WTC11 (cell line): ENCODE measurements around the gene ZNF892. TPM values are rescaled to one million over a fixed set of nuclear protein-coding genes. Genes with fewer than 3 reads are reported as not detected.
"Not testable (repeated sequence)": the region's sequence is repeated elsewhere in the genome, so short reads cannot be mapped to it uniquely, and the experiment has no call there.

ENCODE experiments used
- ATAC-seq: fragments of 200-7000 bp; cut with Tn5 transposase; 2 replicates; pipeline ENCODE4 v1.10.0; 2021; ENCODE audit warnings: mild to moderate bottlenecking, moderate library complexity
- CTCF ChIA-PET: fragments of 300-600 bp; sonication (Branson Sonifier 250); formaldehyde crosslinking; loops from one replicate; lab custom pipeline; 2021; ENCODE audit warnings: antibody characterized with exemption; lab: Charles Lee
- POLR2A ChIA-PET: fragments of 350-600 bp; sonication (Branson Sonifier 250); formaldehyde crosslinking; loops from one replicate; lab custom pipeline; 2021; ENCODE audit warnings: antibody characterized with exemption; lab: Charles Lee
- DNase-seq: peaks from one replicate; pipeline ENCODE4 v3.0.0; 2021; ENCODE audit warnings: low spot score
- H3K27ac Mint-ChIP-seq: 2 replicates; pipeline ENCODE4 v1.8.0; 2021; ENCODE audit warnings: mixed read lengths
- H3K27me3 Mint-ChIP-seq: 2 replicates; pipeline ENCODE4 v1.8.0; 2021; ENCODE audit warnings: low read depth, mild to moderate bottlenecking, moderate library complexity, mixed read lengths
- H3K36me3 Mint-ChIP-seq: 2 replicates; pipeline ENCODE4 v1.8.0; 2021; ENCODE audit warnings: mixed read lengths
- H3K4me1 Mint-ChIP-seq: 2 replicates; pipeline ENCODE4 v1.8.0; 2022; ENCODE audit warnings: mixed read lengths
- H3K4me3 Mint-ChIP-seq: 2 replicates; pipeline ENCODE4 v1.8.0; 2021; ENCODE audit warnings: mild to moderate bottlenecking, moderate library complexity, mixed read lengths
- H3K9me3 Mint-ChIP-seq: 2 replicates; pipeline ENCODE4 v1.8.0; 2021; ENCODE audit warnings: mixed read lengths
- ATF1 ChIP-seq: sonication (generic); formaldehyde crosslinking; IDR thresholded peaks from 2 replicates; pipeline ENCODE4 v1.8.1; 2023; ENCODE audit warnings: mild to moderate bottlenecking, moderate library complexity, missing genetic modification reagents
- ATF2 ChIP-seq: sonication (generic); formaldehyde crosslinking; IDR thresholded peaks from 2 replicates; pipeline ENCODE4 v1.8.1; 2022; ENCODE audit warnings: low read depth, missing genetic modification reagents, borderline replicate concordance
- ATF6 ChIP-seq: sonication (generic); formaldehyde crosslinking; IDR thresholded peaks from 2 replicates; pipeline ENCODE4 v1.8.1; 2023; ENCODE audit warnings: mild to moderate bottlenecking, missing genetic modification reagents
- FOXP1 ChIP-seq: sonication (generic); formaldehyde crosslinking; IDR thresholded peaks from 2 replicates; pipeline ENCODE4 v1.8.0; 2022; ENCODE audit warnings: missing genetic modification reagents, mild to moderate bottlenecking, moderate library complexity, borderline replicate concordance
- NR1H2 ChIP-seq: sonication (generic); formaldehyde crosslinking; IDR thresholded peaks from 2 replicates; pipeline ENCODE4 v1.9.0; 2021; ENCODE audit warnings: mild to moderate bottlenecking, moderate library complexity, missing genetic modification reagents
- NR3C1 ChIP-seq: sonication (generic); formaldehyde crosslinking; conservative IDR thresholded peaks from 2 replicates; pipeline ENCODE4 v1.8.1; 2023; ENCODE audit warnings: low read depth, mild to moderate bottlenecking, missing genetic modification reagents
- OVOL2 ChIP-seq: fragments of 250-450 bp; sonication (Bioruptor Pico); IDR thresholded peaks from 2 replicates; pipeline ENCODE4 v1.9.0; 2021; ENCODE audit warnings: mild to moderate bottlenecking, borderline replicate concordance
- SMAD4 ChIP-seq: sonication (generic); formaldehyde crosslinking; IDR thresholded peaks from 2 replicates; pipeline ENCODE4 v1.8.0; 2022; ENCODE audit warnings: mild to moderate bottlenecking, missing genetic modification reagents
- TCF7 ChIP-seq: sonication (generic); formaldehyde crosslinking; IDR thresholded peaks from 2 replicates; pipeline ENCODE4 v1.8.0; 2022; ENCODE audit warnings: mild to moderate bottlenecking, low read depth, missing genetic modification reagents, moderate library complexity
- TP53 ChIP-seq: sonication (generic); formaldehyde crosslinking; IDR thresholded peaks from 2 replicates; pipeline ENCODE4 v1.8.1; 2023; ENCODE audit warnings: mild to moderate bottlenecking, missing genetic modification reagents
- ZBTB21 ChIP-seq: sonication (generic); formaldehyde crosslinking; IDR thresholded peaks from 2 replicates; pipeline ENCODE4 v1.8.1; 2023; ENCODE audit warnings: mild to moderate bottlenecking, missing genetic modification reagents, borderline replicate concordance
- ZNF121 ChIP-seq: sonication (generic); formaldehyde crosslinking; IDR thresholded peaks from 2 replicates; pipeline ENCODE4 v1.8.0; 2023; ENCODE audit warnings: missing genetic modification reagents
- ZNF219 ChIP-seq: sonication (generic); formaldehyde crosslinking; IDR thresholded peaks from 2 replicates; pipeline ENCODE4 v1.8.0; 2023; ENCODE audit warnings: missing genetic modification reagents, mild to moderate bottlenecking, borderline replicate concordance
- ZNF317 ChIP-seq: sonication (generic); formaldehyde crosslinking; IDR thresholded peaks from 2 replicates; pipeline ENCODE4 v1.8.1; 2023; ENCODE audit warnings: low read depth, mild to moderate bottlenecking, moderate library complexity, missing genetic modification reagents, borderline replicate concordance
- ZNF532 ChIP-seq: fragments of 250-450 bp; sonication (Bioruptor Pico); IDR thresholded peaks from 2 replicates; pipeline ENCODE4 v1.9.0; 2021; ENCODE audit warnings: mild to moderate bottlenecking, borderline replicate concordance
- ZNF671 ChIP-seq: fragments of 250-450 bp; sonication (Bioruptor Pico); IDR thresholded peaks from 2 replicates; pipeline ENCODE4 v1.8.0; 2021; ENCODE audit warnings: mild to moderate bottlenecking
- total RNA-seq: library from RNA; stranded (reverse); gene quantifications from 3 replicates; pipeline ENCODE4 v1.2.3, GENCODE V29; 2021
- TF ChIP-seq, protein P1 (sequence below): fragments of 200-600 bp; IDR thresholded peaks from 2 replicates; pipeline ENCODE4 v1.8.0; 2022; ENCODE audit warnings: antibody characterized with exemption
- TF ChIP-seq, protein P2 (sequence below): sonication (generic); formaldehyde crosslinking; IDR thresholded peaks from 2 replicates; pipeline ENCODE4 v1.8.1; 2022; ENCODE audit warnings: low read depth, mild to moderate bottlenecking, moderate library complexity, missing genetic modification reagents, borderline replicate concordance
- TF ChIP-seq, protein P3 (sequence below): sonication (generic); formaldehyde crosslinking; IDR thresholded peaks from 2 replicates; pipeline ENCODE4 v1.8.0; 2022; ENCODE audit warnings: mild to moderate bottlenecking, missing genetic modification reagents
- TF ChIP-seq, protein P4 (sequence below): fragments of 250-450 bp; sonication (Bioruptor Pico); IDR thresholded peaks from 2 replicates; pipeline ENCODE4 v1.9.0; 2021; ENCODE audit warnings: moderate library complexity, mild to moderate bottlenecking, inconsistent platforms, borderline replicate concordance

Gene ZNF892
- total RNA-seq, 1 experiment from 2014 or later, result 9.4 TPM

GRCh38 chr2:95192956-95193355, 14.4 kb upstream of the ZNF892 start:
- H3K36me3 Mint-ChIP-seq, H3K4me1 Mint-ChIP-seq, ATAC-seq, H3K4me3 Mint-ChIP-seq, POLR2A ChIA-PET, H3K9me3 Mint-ChIP-seq, CTCF ChIA-PET, H3K27ac Mint-ChIP-seq: not testable (repeated sequence)
- H3K27me3 Mint-ChIP-seq, result peaks cover 37% of the 10 kb centered on the region
- TF ChIP-seq, protein P1, sequence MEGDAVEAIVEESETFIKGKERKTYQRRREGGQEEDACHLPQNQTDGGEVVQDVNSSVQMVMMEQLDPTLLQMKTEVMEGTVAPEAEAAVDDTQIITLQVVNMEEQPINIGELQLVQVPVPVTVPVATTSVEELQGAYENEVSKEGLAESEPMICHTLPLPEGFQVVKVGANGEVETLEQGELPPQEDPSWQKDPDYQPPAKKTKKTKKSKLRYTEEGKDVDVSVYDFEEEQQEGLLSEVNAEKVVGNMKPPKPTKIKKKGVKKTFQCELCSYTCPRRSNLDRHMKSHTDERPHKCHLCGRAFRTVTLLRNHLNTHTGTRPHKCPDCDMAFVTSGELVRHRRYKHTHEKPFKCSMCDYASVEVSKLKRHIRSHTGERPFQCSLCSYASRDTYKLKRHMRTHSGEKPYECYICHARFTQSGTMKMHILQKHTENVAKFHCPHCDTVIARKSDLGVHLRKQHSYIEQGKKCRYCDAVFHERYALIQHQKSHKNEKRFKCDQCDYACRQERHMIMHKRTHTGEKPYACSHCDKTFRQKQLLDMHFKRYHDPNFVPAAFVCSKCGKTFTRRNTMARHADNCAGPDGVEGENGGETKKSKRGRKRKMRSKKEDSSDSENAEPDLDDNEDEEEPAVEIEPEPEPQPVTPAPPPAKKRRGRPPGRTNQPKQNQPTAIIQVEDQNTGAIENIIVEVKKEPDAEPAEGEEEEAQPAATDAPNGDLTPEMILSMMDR, result peak; percentile 48; the same call in 1 of the 2 replicates
- DNase-seq, result peak; percentile 77

GRCh38 chr2:95203911-95204310, 3.4 kb upstream of the ZNF892 start:
- Mint-ChIP-seq H3K27me3 (peaks cover 26% of the 10 kb centered on the region), H3K36me3 (peaks cover 2% of the 10 kb centered on the region)
- CTCF ChIA-PET, result no interaction called here
- TF ChIP-seq FOXP1 (CRISPR knock-in tag) (no peak), ATF6 (CRISPR knock-in tag) (no peak), ZBTB21 (no peak), ATF1 (no peak), ATF2 (CRISPR knock-in tag) (no peak), SMAD4 (no peak), ZNF532 (no peak), TCF7 (CRISPR knock-in tag) (no peak), ZNF671 (no peak), ZNF317 (CRISPR knock-in tag) (no peak), ZNF219 (CRISPR knock-in tag) (no peak), NR3C1 (no peak), OVOL2 (CRISPR knock-in tag) (no peak), ZNF121 (no peak), TP53 (CRISPR knock-in tag) (no peak), NR1H2 (CRISPR knock-in tag) (no peak)
- TF ChIP-seq, protein P2, sequence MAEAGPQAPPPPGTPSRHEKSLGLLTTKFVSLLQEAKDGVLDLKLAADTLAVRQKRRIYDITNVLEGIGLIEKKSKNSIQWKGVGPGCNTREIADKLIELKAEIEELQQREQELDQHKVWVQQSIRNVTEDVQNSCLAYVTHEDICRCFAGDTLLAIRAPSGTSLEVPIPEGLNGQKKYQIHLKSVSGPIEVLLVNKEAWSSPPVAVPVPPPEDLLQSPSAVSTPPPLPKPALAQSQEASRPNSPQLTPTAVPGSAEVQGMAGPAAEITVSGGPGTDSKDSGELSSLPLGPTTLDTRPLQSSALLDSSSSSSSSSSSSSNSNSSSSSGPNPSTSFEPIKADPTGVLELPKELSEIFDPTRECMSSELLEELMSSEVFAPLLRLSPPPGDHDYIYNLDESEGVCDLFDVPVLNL (CRISPR knock-in tag), result no peak
- TF ChIP-seq, protein P3, sequence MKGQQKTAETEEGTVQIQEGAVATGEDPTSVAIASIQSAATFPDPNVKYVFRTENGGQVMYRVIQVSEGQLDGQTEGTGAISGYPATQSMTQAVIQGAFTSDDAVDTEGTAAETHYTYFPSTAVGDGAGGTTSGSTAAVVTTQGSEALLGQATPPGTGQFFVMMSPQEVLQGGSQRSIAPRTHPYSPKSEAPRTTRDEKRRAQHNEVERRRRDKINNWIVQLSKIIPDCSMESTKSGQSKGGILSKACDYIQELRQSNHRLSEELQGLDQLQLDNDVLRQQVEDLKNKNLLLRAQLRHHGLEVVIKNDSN, result no peak
- TF ChIP-seq, protein P4, sequence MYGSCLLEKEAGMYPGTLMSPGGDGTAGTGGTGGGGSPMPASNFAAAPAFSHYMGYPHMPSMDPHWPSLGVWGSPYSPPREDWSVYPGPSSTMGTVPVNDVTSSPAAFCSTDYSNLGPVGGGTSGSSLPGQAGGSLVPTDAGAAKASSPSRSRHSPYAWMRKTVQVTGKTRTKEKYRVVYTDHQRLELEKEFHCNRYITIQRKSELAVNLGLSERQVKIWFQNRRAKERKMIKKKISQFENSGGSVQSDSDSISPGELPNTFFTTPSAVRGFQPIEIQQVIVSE, result no peak

More at GRCh38 chr2:95203911-95204310, 3.4 kb upstream of the ZNF892 start:
- ATAC-seq, result no peak
- Mint-ChIP-seq H3K27ac (no peak overlapping the region), H3K9me3 (no peaks in the 10 kb centered on the region), H3K4me3 (no peak overlapping the region), H3K4me1 (peaks cover 21% of the 10 kb centered on the region)
- DNase-seq, result no peak
- POLR2A ChIA-PET, result no interaction called here
